ENCODE measurements around the gene RPL18.

The RPL18 gene

GRCh38 chr19:48614436-48615230, 4.3 kb downstream of the RPL18 start, which contains the start of gene FAM83E:
Gene FAM83E, minus strand, starts transcription at chr19:48615076. Its CDS starts 1,704 bp downstream, at chr19:48613372.
- DNase-seq = no peak
- Histone ChIP-seq H3K27ac (peak within 1 kb of the TSS; percentile 29; the same call in 1 of the 2 replicates), H3K9me3 (ENCODE audit: severe bottlenecking) (no peaks in the 10 kb centered on the region), H3K36me3 (peaks cover 47% of the 10 kb centered on the region), H3K27me3 (ENCODE audit: insufficient read depth, low read depth, severe bottlenecking) (no peaks in the 10 kb centered on the region), H3K4me3 (ENCODE audit: low read depth, low read length) (no peak within 1 kb of the TSS)
- TF ChIP-seq CTCF (IDR thresholded peaks at IDR 0.05; ENCODE audit: low read depth, low read length) = no peak

DNA sequence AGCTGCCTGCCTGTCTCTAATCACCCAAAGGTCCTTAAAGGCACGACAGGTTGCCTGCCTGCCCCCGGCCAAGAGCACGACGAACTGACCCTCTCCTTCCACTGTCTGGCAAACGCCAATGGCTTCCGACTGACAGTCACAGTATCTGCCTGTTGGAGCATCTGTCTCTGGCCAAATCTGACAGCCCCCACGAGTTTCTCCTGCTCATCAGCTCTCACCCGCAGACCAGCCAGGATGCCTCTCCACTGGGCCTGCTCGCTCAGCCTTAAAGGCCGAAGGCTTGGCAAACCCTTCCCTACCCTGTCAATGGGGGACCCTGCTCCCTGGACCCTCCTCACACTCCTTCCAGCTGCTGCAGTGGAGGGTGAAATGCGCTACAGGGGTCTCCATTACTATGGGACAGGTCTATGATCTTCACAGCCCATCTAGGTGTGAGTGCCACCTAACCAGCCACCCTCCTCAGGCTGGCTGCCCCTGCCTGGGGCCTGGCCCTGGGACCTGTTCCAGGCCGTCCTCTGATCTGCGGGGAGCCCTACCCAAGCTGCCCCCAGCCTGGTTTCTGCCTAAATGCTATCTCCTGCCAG, 5.0 kb downstream of the RPL18 start:
- DNase-seq = no peak
- Histone ChIP-seq H3K9me3 (ENCODE audit: severe bottlenecking) (no peaks in the 10 kb centered on the region), H3K36me3 (peaks cover 47% of the 10 kb centered on the region), H3K27me3 (ENCODE audit: insufficient read depth, low read depth, severe bottlenecking) (no peaks in the 10 kb centered on the region), H3K4me3 (ENCODE audit: low read depth, low read length) (no peak overlapping the region), H3K27ac (peak overlapping the region; percentile 29; the same call in 1 of the 2 replicates)
- no peak for TF ChIP-seq CTCF (IDR thresholded peaks at IDR 0.05; ENCODE audit: low read depth, low read length)

DNA sequence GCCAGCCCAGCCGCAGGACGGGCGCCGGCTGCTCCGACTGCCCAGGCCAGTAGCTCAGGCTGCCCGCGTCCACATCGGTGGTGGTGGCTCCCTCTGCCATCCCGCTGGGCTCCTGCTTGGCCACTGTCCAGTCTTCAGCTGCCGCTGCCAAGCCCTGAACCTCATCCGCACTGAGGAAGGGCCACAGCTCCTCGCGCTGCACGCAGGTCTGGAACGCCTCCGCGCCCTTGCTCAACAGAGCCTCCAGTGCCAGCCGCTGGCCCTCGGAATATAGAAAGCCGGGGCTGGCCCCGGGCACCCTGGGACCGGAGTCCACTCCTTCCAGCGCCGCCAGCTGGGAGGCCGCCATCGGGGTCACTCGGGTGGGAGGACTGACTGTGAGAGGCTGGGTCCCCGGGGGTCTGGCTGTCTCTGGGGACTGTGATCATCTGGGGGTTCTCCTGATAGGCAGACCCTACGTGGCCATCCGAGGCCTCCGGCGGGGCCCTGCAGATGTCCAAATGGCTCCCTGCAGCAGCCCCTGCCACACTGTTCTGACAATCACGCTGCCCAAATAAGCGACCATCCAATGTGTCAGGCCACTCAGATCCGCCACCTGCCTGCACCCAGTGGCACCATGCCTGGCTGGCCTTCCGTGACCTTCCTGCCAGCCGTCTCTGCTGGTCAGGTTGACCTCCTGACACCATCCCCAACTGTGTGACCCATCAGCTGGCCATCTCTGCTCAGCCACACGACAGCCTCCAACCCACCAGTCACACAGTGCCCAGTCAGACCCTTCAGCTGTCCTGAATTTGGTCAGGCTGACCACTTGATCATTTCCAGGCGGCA, 5.7 kb downstream of the RPL18 start:
- Histone ChIP-seq H3K36me3 (peaks cover 41% of the 10 kb centered on the region), H3K4me3 (ENCODE audit: low read depth, low read length) (no peak overlapping the region), H3K27me3 (ENCODE audit: insufficient read depth, low read depth, severe bottlenecking) (no peaks in the 10 kb centered on the region), H3K27ac (no peak overlapping the region), H3K9me3 (ENCODE audit: severe bottlenecking) (no peaks in the 10 kb centered on the region)
- DNase-seq = no peak
- TF ChIP-seq CTCF (IDR thresholded peaks at IDR 0.05; ENCODE audit: low read depth, low read length) = no peak

- H3K4me3 ChIP-seq (ENCODE audit: low read depth, low read length) = no peak overlapping the region
- TF ChIP-seq CTCF (IDR thresholded peaks at IDR 0.05; ENCODE audit: low read depth, low read length) = no peak
- H3K9me3 ChIP-seq (ENCODE audit: severe bottlenecking) = no peaks in the 10 kb centered on the region
- no peaks in the 10 kb centered on the region for H3K27me3 ChIP-seq (ENCODE audit: insufficient read depth, low read depth, severe bottlenecking)
- H3K36me3 ChIP-seq = peaks cover 27% of the 10 kb centered on the region
- no peak overlapping the region for H3K27ac ChIP-seq
- DNase-seq = no peak
Observed at GRCh38 chr19:48611872-48612271, 7.1 kb downstream of the RPL18 start.

- Histone ChIP-seq H3K27ac (no peak overlapping the region), H3K9me3 (ENCODE audit: severe bottlenecking) (no peaks in the 10 kb centered on the region), H3K4me3 (ENCODE audit: low read depth, low read length) (no peak overlapping the region), H3K36me3 (peaks cover 5% of the 10 kb centered on the region), H3K27me3 (ENCODE audit: insufficient read depth, low read depth, severe bottlenecking) (no peaks in the 10 kb centered on the region)
- no peak for TF ChIP-seq CTCF (IDR thresholded peaks at IDR 0.05; ENCODE audit: low read depth, low read length)
- no peak for DNase-seq
Observed at GRCh38 chr19:48609571-48610108, 9.3 kb downstream of the RPL18 start.
